H9 (cell line): ENCODE data around the gene AMOT. TPM values are rescaled to one million over a fixed set of nuclear protein-coding genes. Genes with fewer than 3 reads are reported as not detected.
A peak's percentile ranks its signal among the peaks of the same experiment; 100 is the strongest.

Source experiments
- DNase-seq: peaks from one replicate; pipeline ENCODE4 v3.0.0-alpha.2; 2017
- H2AFZ ChIP-seq: one replicate; pipeline ENCODE4 v1.6.1; 2013; ENCODE audit warnings: mild to moderate bottlenecking, low read length, control low read depth, moderate library complexity
- H2AK5ac ChIP-seq: 2 replicates; pipeline ENCODE4 v1.6.1; 2013; ENCODE audit warnings: low read length, control low read depth, mixed read lengths; ENCODE audit not compliant: insufficient read length
- H2BK120ac ChIP-seq: one replicate; pipeline ENCODE4 v1.6.1; 2013; ENCODE audit warnings: low read depth, mild to moderate bottlenecking, low read length, control low read depth, inconsistent platforms; ENCODE audit not compliant: poor library complexity, severe bottlenecking
- H2BK12ac ChIP-seq: 2 replicates; pipeline ENCODE4 v1.6.1; 2013; ENCODE audit warnings: low read length, control low read depth, mixed read lengths, low read depth; ENCODE audit not compliant: insufficient read length
- H2BK15ac ChIP-seq: 2 replicates; pipeline ENCODE4 v1.6.1; 2013; ENCODE audit warnings: low read depth, low read length, control low read depth
- H2BK20ac ChIP-seq: one replicate; pipeline ENCODE4 v1.6.1; 2013; ENCODE audit warnings: low read depth, mild to moderate bottlenecking, low read length, control low read depth, inconsistent platforms; ENCODE audit not compliant: poor library complexity, severe bottlenecking
- H2BK5ac ChIP-seq: 2 replicates; pipeline ENCODE4 v1.6.1; 2013; ENCODE audit warnings: low read length, control low read depth, mixed read lengths; ENCODE audit not compliant: insufficient read length
- H3K14ac ChIP-seq: 2 replicates; pipeline ENCODE4 v1.6.1; 2013; ENCODE audit warnings: low read length, control low read depth; ENCODE audit not compliant: insufficient read depth
- H3K18ac ChIP-seq: 2 replicates; pipeline ENCODE4 v1.6.1; 2013; ENCODE audit warnings: low read depth, mild to moderate bottlenecking, mixed read lengths, low read length, control low read depth; ENCODE audit not compliant: insufficient read length
- H3K23ac ChIP-seq: 2 replicates; pipeline ENCODE4 v1.6.1; 2013; ENCODE audit warnings: low read length, control low read depth, mixed read lengths, low read depth; ENCODE audit not compliant: insufficient read length
- H3K23me2 ChIP-seq: 2 replicates; pipeline ENCODE4 v1.6.1; 2013; ENCODE audit warnings: low read depth, mild to moderate bottlenecking, mixed read lengths, low read length, control low read depth; ENCODE audit not compliant: insufficient read length, poor library complexity, severe bottlenecking
- H3K27ac ChIP-seq: 2 replicates; pipeline ENCODE4 v1.5.1; 2013; ENCODE audit warnings: low read length, control low read depth, mixed read lengths, low read depth; ENCODE audit not compliant: insufficient read length
- H3K27me3 ChIP-seq: 2 replicates; pipeline ENCODE4 v1.6.1; 2013; ENCODE audit warnings: low read length, control low read depth, inconsistent platforms; ENCODE audit not compliant: insufficient read depth
- H3K4ac ChIP-seq: 2 replicates; pipeline ENCODE4 v1.6.1; 2013; ENCODE audit warnings: low read depth, mild to moderate bottlenecking, control low read depth, inconsistent platforms, low read length, moderate library complexity
- H3K4me1 ChIP-seq: 2 replicates; pipeline ENCODE4 v1.6.1; 2013; ENCODE audit warnings: low read length, control low read depth, inconsistent platforms; ENCODE audit not compliant: insufficient read depth
- H3K4me2 ChIP-seq: 2 replicates; pipeline ENCODE4 v1.6.1; 2013; ENCODE audit warnings: low read length, control low read depth, mixed read lengths; ENCODE audit not compliant: insufficient read length, insufficient read depth
- H3K56ac ChIP-seq: 2 replicates; pipeline ENCODE4 v1.6.1; 2013; ENCODE audit warnings: low read depth, mild to moderate bottlenecking, mixed read lengths, low read length, control low read depth; ENCODE audit not compliant: insufficient read length
- H3K79me1 ChIP-seq: 2 replicates; pipeline ENCODE4 v1.6.1; 2013; ENCODE audit warnings: low read depth, mild to moderate bottlenecking, moderate library complexity, low read length, control low read depth, inconsistent platforms; ENCODE audit not compliant: insufficient read depth, poor library complexity, severe bottlenecking
- H3K79me2 ChIP-seq: 2 replicates; pipeline ENCODE4 v1.6.1; 2013; ENCODE audit warnings: low read length, control low read depth, inconsistent platforms; ENCODE audit not compliant: insufficient read depth
- H3K9ac ChIP-seq: 2 replicates; pipeline ENCODE4 v1.6.1; 2013; ENCODE audit warnings: low read length, control low read depth, mixed read lengths; ENCODE audit not compliant: insufficient read length; ENCODE audit errors: extremely low read depth
- H3K9me3 ChIP-seq: one replicate; pipeline ENCODE4 v1.6.1; 2013; ENCODE audit warnings: low read depth, low read length, inconsistent platforms; ENCODE audit not compliant: control insufficient read depth
- H3T11ph ChIP-seq: one replicate; pipeline ENCODE4 v1.6.1; 2013; ENCODE audit warnings: mild to moderate bottlenecking, low read length, control low read depth, inconsistent platforms
- H4K20me1 ChIP-seq: one replicate; pipeline ENCODE4 v1.6.1; 2013; ENCODE audit not compliant: control insufficient read depth, insufficient read length, insufficient read depth
- H4K5ac ChIP-seq: 2 replicates; pipeline ENCODE4 v1.6.1; 2013; ENCODE audit warnings: low read depth, mild to moderate bottlenecking, mixed read lengths, low read length, control low read depth; ENCODE audit not compliant: insufficient read length
- H4K8ac ChIP-seq: replicated peaks from 2 replicates; pipeline ENCODE4 v1.6.1; 2013; ENCODE audit warnings: low read length, control low read depth, mixed read lengths, low read depth; ENCODE audit not compliant: insufficient read length
- H4K91ac ChIP-seq: 2 replicates; pipeline ENCODE4 v1.6.1; 2013; ENCODE audit warnings: low read depth, mild to moderate bottlenecking, moderate library complexity, mixed read lengths, low read length, control low read depth; ENCODE audit not compliant: insufficient read length
- H3K27ac Mint-ChIP-seq, 3 experiments: 2 replicates in 2 of 3; 3 replicates in 1 of 3; pipeline ENCODE4 v1.8.0; 2020 to 2021; ENCODE audit warnings: mixed read lengths in 3 of 3, mild to moderate bottlenecking in 1 of 3, moderate library complexity in 1 of 3
- H3K27me3 Mint-ChIP-seq: 2 replicates; pipeline ENCODE4 v1.8.0; 2021; ENCODE audit warnings: low read depth, mild to moderate bottlenecking, moderate library complexity, mixed read lengths
- H3K36me3 Mint-ChIP-seq, 3 experiments: 2 replicates in 2 of 3; 3 replicates in 1 of 3; pipeline ENCODE4 v1.8.0; 2020 to 2021; ENCODE audit warnings: low read depth in 3 of 3, mixed read lengths in 3 of 3; ENCODE audit not compliant: insufficient read depth in 1 of 3
- H3K4me1 Mint-ChIP-seq, 2 experiments: 2 replicates each; pipeline ENCODE4 v1.8.0; 2020; ENCODE audit warnings: mixed read lengths in 2 of 2
- H3K4me3 Mint-ChIP-seq, 2 experiments: 2 replicates in 1 of 2; 3 replicates in 1 of 2; pipeline ENCODE4 v1.8.0; 2020 to 2021; ENCODE audit warnings: mild to moderate bottlenecking in 2 of 2, mixed read lengths in 2 of 2, moderate library complexity in 1 of 2
- H3K9me3 Mint-ChIP-seq, 2 experiments: 2 replicates in 1 of 2; 3 replicates in 1 of 2; pipeline ENCODE4 v1.8.0; 2020; ENCODE audit warnings: mild to moderate bottlenecking in 2 of 2, mixed read lengths in 2 of 2, moderate library complexity in 1 of 2
- WGBS: extraction: QIAGEN DNeasy Blood & Tissue Kit; methylation state at CpG from one replicate; pipeline ENCODE4 v1.1.7; 2013; ENCODE audit warnings: missing lambda C conversion rate, low lambda C conversion rate, mixed read lengths; ENCODE audit not compliant: insufficient read length; ENCODE audit errors: extremely low coverage; 5-methylcytosine and 5-hydroxymethylcytosine counted together
- total RNA-seq: library from RNA; stranded (reverse); gene quantifications from 2 replicates; pipeline ENCODE4 v1.2.1, GENCODE V29; 2021
- TF ChIP-seq, protein P1 (sequence below): fragments of 200-600 bp; sonication (generic); conservative IDR thresholded peaks from 3 replicates; pipeline ENCODE4 v1.8.0; 2021; ENCODE audit warnings: antibody characterized with exemption, mild to moderate bottlenecking

The AMOT gene
- total RNA-seq, 1 experiment from 2014 or later, result 17.6 TPM

DNA sequence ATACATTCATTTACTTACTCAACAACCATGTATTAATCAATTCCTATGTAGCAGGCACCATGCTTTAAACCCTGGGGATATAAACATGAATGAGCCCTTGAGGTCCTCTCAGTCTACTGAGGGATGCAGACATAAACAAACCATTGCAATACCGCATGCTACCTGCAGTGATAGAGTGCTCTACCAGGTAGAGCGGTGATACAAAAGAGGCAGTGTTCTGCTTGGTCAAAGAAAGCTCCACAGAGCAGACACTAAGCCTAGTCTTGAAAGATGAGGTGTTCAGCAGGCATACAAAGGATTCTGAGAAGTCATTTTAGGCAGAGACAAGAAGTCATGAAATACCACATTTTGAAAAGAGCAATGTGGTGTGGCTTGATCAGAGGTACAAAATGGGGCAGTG, 26.9 kb upstream of the AMOT start:
- Histone ChIP-seq H3K27ac (no peak overlapping the region), H3K14ac (no peak overlapping the region), H3K4me2 (no peak overlapping the region), H4K8ac (no peak overlapping the region), H2BK120ac (no peak overlapping the region), H2BK20ac (no peak overlapping the region), H2AK5ac (no peak overlapping the region), H3K4me1 (no peaks in the 10 kb centered on the region), H4K91ac (no peak overlapping the region), H3K23ac (no peak overlapping the region), H3K23me2 (no peaks in the 10 kb centered on the region), H3K27me3 (no peaks in the 10 kb centered on the region), H3K18ac (no peak overlapping the region), H3K9me3 (no peaks in the 10 kb centered on the region), H4K20me1 (no peaks in the 10 kb centered on the region), H2AFZ (no peak overlapping the region), H3K79me1 (no peaks in the 10 kb centered on the region), H3K56ac (no peak overlapping the region), H2BK12ac (no peak overlapping the region), H2BK5ac (no peak overlapping the region), H3K9ac (no peak overlapping the region), H3K79me2 (no peaks in the 10 kb centered on the region), H3K4ac (no peak overlapping the region), H3T11ph (no peak overlapping the region), H2BK15ac (no peak overlapping the region), H4K5ac (no peak overlapping the region)
- Mint-ChIP-seq H3K4me3 (no peak overlapping the region), H3K27ac (no peak overlapping the region), H3K27me3 (no peaks in the 10 kb centered on the region), H3K9me3 (no peaks in the 10 kb centered on the region), H3K36me3 (no peaks in the 10 kb centered on the region), H3K4me1 (peaks cover 4 to 6% of the 10 kb centered on the region in 2 experiments)
- no CpG with 5 or more reads among the region's 2 CpGs for WGBS
- TF ChIP-seq, protein P1, sequence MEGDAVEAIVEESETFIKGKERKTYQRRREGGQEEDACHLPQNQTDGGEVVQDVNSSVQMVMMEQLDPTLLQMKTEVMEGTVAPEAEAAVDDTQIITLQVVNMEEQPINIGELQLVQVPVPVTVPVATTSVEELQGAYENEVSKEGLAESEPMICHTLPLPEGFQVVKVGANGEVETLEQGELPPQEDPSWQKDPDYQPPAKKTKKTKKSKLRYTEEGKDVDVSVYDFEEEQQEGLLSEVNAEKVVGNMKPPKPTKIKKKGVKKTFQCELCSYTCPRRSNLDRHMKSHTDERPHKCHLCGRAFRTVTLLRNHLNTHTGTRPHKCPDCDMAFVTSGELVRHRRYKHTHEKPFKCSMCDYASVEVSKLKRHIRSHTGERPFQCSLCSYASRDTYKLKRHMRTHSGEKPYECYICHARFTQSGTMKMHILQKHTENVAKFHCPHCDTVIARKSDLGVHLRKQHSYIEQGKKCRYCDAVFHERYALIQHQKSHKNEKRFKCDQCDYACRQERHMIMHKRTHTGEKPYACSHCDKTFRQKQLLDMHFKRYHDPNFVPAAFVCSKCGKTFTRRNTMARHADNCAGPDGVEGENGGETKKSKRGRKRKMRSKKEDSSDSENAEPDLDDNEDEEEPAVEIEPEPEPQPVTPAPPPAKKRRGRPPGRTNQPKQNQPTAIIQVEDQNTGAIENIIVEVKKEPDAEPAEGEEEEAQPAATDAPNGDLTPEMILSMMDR, result peak; percentile 63
- DNase-seq, result peak; percentile 52
